Measurements from ENCODE around the gene KRTAP4-11.

The KRTAP4-11 gene

DNA sequence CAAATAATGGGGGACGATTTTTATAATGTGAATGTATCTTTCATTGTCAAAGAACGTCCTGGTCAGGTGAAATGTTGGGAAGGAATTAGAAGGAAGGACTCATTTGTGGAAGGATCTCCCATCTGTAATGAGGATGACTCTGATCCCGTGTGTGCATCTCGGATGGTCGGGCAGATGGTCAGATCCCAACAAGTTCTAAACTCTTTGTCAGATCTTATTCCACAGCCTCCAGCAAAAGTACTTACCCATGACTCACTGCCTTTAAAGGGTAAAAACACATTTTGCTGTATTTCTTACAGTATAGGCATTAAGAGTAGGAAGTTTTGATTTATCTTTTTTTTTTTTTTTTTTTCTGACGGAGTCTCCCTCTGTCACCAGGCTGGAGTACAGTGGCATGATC is 19.7 kb downstream of the KRTAP4-11 start:
- TF ChIP-seq SNAI2 (CRISPR knock-in tag; IDR thresholded peaks at IDR 0.05): no peak
- TF ChIP-seq ZNF565 (CRISPR knock-in tag; conservative IDR thresholded peaks at IDR 0.05; ENCODE audit: low read depth): no peak
- TF ChIP-seq OSR1 (CRISPR knock-in tag; IDR thresholded peaks at IDR 0.05): no peak
- no peak for TF ChIP-seq TOX (CRISPR knock-in tag; IDR thresholded peaks at IDR 0.05; ENCODE audit: borderline replicate concordance)
- TF ChIP-seq, protein P1, sequence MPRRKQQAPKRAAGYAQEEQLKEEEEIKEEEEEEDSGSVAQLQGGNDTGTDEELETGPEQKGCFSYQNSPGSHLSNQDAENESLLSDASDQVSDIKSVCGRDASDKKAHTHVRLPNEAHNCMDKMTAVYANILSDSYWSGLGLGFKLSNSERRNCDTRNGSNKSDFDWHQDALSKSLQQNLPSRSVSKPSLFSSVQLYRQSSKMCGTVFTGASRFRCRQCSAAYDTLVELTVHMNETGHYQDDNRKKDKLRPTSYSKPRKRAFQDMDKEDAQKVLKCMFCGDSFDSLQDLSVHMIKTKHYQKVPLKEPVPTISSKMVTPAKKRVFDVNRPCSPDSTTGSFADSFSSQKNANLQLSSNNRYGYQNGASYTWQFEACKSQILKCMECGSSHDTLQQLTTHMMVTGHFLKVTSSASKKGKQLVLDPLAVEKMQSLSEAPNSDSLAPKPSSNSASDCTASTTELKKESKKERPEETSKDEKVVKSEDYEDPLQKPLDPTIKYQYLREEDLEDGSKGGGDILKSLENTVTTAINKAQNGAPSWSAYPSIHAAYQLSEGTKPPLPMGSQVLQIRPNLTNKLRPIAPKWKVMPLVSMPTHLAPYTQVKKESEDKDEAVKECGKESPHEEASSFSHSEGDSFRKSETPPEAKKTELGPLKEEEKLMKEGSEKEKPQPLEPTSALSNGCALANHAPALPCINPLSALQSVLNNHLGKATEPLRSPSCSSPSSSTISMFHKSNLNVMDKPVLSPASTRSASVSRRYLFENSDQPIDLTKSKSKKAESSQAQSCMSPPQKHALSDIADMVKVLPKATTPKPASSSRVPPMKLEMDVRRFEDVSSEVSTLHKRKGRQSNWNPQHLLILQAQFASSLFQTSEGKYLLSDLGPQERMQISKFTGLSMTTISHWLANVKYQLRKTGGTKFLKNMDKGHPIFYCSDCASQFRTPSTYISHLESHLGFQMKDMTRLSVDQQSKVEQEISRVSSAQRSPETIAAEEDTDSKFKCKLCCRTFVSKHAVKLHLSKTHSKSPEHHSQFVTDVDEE (CRISPR knock-in tag; IDR thresholded peaks at IDR 0.05): no peak
- no peak for TF ChIP-seq ISL1 (CRISPR knock-in tag; IDR thresholded peaks at IDR 0.05)
- TF ChIP-seq GLIS3 (CRISPR knock-in tag; IDR thresholded peaks at IDR 0.05): no peak
- TF ChIP-seq RARB (CRISPR knock-in tag; IDR thresholded peaks at IDR 0.05): no peak
- TF ChIP-seq, protein P2, sequence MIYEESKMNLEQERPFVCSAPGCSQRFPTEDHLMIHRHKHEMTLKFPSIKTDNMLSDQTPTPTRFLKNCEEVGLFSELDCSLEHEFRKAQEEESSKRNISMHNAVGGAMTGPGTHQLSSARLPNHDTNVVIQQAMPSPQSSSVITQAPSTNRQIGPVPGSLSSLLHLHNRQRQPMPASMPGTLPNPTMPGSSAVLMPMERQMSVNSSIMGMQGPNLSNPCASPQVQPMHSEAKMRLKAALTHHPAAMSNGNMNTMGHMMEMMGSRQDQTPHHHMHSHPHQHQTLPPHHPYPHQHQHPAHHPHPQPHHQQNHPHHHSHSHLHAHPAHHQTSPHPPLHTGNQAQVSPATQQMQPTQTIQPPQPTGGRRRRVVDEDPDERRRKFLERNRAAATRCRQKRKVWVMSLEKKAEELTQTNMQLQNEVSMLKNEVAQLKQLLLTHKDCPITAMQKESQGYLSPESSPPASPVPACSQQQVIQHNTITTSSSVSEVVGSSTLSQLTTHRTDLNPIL (CRISPR knock-in tag; IDR thresholded peaks at IDR 0.05; ENCODE audit: low read depth): no peak
- TF ChIP-seq ZFP30 (CRISPR knock-in tag; IDR thresholded peaks at IDR 0.05): no peak
- TF ChIP-seq POU6F1 (CRISPR knock-in tag; IDR thresholded peaks at IDR 0.05; ENCODE audit: borderline replicate concordance, low read depth): no peak
- no peak for TF ChIP-seq ZC3H10 (CRISPR knock-in tag; IDR thresholded peaks at IDR 0.05)
- TF ChIP-seq ZNF70 (CRISPR knock-in tag; IDR thresholded peaks at IDR 0.05): no peak
- no peak for TF ChIP-seq TCF4 (CRISPR knock-in tag; IDR thresholded peaks at IDR 0.05; ENCODE audit: borderline replicate concordance)
- no peak for ATAC-seq

GRCh38 chr17:41098042-41098441 is 20.1 kb downstream of the KRTAP4-11 start, which contains the start of gene KRTAP4-8:
Gene KRTAP4-8, minus strand, starts transcription at chr17:41098142. Its CDS starts 58 bp downstream, at chr17:41098084.
- no peak for ATAC-seq
- no peak for TF ChIP-seq TOX (CRISPR knock-in tag; IDR thresholded peaks at IDR 0.05; ENCODE audit: borderline replicate concordance)
- no peak for TF ChIP-seq CSRNP3 (CRISPR knock-in tag; IDR thresholded peaks at IDR 0.05)
- TF ChIP-seq CSDC2 (CRISPR knock-in tag; IDR thresholded peaks at IDR 0.05): no peak
- no peak for TF ChIP-seq OSR1 (CRISPR knock-in tag; IDR thresholded peaks at IDR 0.05)
- no peak for TF ChIP-seq ZC3H10 (CRISPR knock-in tag; IDR thresholded peaks at IDR 0.05)
- TF ChIP-seq, protein P1 (CRISPR knock-in tag; IDR thresholded peaks at IDR 0.05): no peak
- no peak for TF ChIP-seq ZFP3 (CRISPR knock-in tag; IDR thresholded peaks at IDR 0.05)
- no peak for TF ChIP-seq ARNTL (CRISPR knock-in tag; IDR thresholded peaks at IDR 0.05; ENCODE audit: borderline replicate concordance, low read depth)
- TF ChIP-seq POU6F1 (CRISPR knock-in tag; IDR thresholded peaks at IDR 0.05; ENCODE audit: borderline replicate concordance, low read depth): no peak
- TF ChIP-seq RARB (CRISPR knock-in tag; IDR thresholded peaks at IDR 0.05): no peak
- TF ChIP-seq ISL1 (CRISPR knock-in tag; IDR thresholded peaks at IDR 0.05): no peak
- TF ChIP-seq TCF4 (CRISPR knock-in tag; IDR thresholded peaks at IDR 0.05; ENCODE audit: borderline replicate concordance): no peak
- no peak for TF ChIP-seq PATZ1 (CRISPR knock-in tag; IDR thresholded peaks at IDR 0.05; ENCODE audit: borderline replicate concordance)
- TF ChIP-seq SNAI2 (CRISPR knock-in tag; IDR thresholded peaks at IDR 0.05): no peak
- no peak for TF ChIP-seq PPARA (CRISPR knock-in tag; IDR thresholded peaks at IDR 0.05; ENCODE audit: borderline replicate concordance)
- TF ChIP-seq ESRRG (CRISPR knock-in tag; IDR thresholded peaks at IDR 0.05): no peak
- no peak for TF ChIP-seq ZNF565 (CRISPR knock-in tag; conservative IDR thresholded peaks at IDR 0.05; ENCODE audit: low read depth)
- TF ChIP-seq, protein P2 (CRISPR knock-in tag; IDR thresholded peaks at IDR 0.05; ENCODE audit: low read depth): no peak
- TF ChIP-seq ZNF8 (CRISPR knock-in tag; IDR thresholded peaks at IDR 0.05): no peak
- no peak for TF ChIP-seq ZNF70 (CRISPR knock-in tag; IDR thresholded peaks at IDR 0.05)
